CD4-positive, alpha-beta T cell (primary cell): ENCODE data around the gene CDC42EP4. TPM values are rescaled to one million over a fixed set of nuclear protein-coding genes. Genes with fewer than 3 reads are reported as not detected.
"Not testable (repeated sequence)": the region's sequence is repeated elsewhere in the genome, so short reads cannot be mapped to it uniquely, and the experiment has no call there.

Source experiments
- ATAC-seq: fragments of 200-7000 bp; cut with Tn5 transposase; one replicate; pipeline ENCODE4 v1.10.0; 2022; ENCODE audit warnings: mild to moderate bottlenecking; ENCODE audit not compliant: poor library complexity
- CTCF ChIA-PET: fragments of 350-600 bp; sonication (Branson Sonifier 250); formaldehyde crosslinking; loops from one replicate; lab custom pipeline; 2021; ENCODE audit warnings: antibody characterized with exemption, inconsistent platforms; lab: Charles Lee
- POLR2A ChIA-PET: fragments of 350-600 bp; sonication (Branson Sonifier 250); formaldehyde crosslinking; loops from one replicate; lab custom pipeline; 2021; ENCODE audit warnings: antibody characterized with exemption, inconsistent platforms; lab: Charles Lee
- DNase-seq, 14 experiments: peaks; one replicate each; pipeline ENCODE4 v3.0.0-alpha.2; 2013 to 2020; ENCODE audit warnings: mixed read lengths in 2 of 14
- H3K27ac ChIP-seq, 2 donors: one replicate each; pipeline versions ENCODE4 v1.5.1 to v1.7.0; 2013; ENCODE audit warnings: low read length in 2 of 2, low read depth in 1 of 2, mild to moderate bottlenecking in 1 of 2
- H3K27me3 ChIP-seq, 2 experiments: 1 replicate in 1 of 2; 2 replicates in 1 of 2; pipeline versions ENCODE4 v1.6.1 to v1.7.0; 2013; ENCODE audit warnings: low read length in 2 of 2, control low read depth in 1 of 2, mild to moderate bottlenecking in 1 of 2, moderate library complexity in 1 of 2; ENCODE audit not compliant: insufficient read depth in 2 of 2, control insufficient read depth in 1 of 2
- H3K36me3 ChIP-seq: one replicate; pipeline ENCODE4 v1.6.1; 2013; ENCODE audit warnings: low read length, control low read depth; ENCODE audit not compliant: insufficient read depth
- H3K4me1 ChIP-seq: one replicate; pipeline ENCODE4 v1.6.1; 2013; ENCODE audit warnings: low read length, control low read depth; ENCODE audit not compliant: insufficient read depth
- H3K4me3 ChIP-seq: one replicate; pipeline ENCODE4 v1.5.1; 2013; ENCODE audit warnings: mild to moderate bottlenecking, low read length, moderate library complexity
- H3K9me3 ChIP-seq, 2 experiments: 1 replicate in 1 of 2; 2 replicates in 1 of 2; pipeline versions ENCODE4 v1.6.1 to v1.7.0; 2013; ENCODE audit warnings: low read length in 2 of 2, mild to moderate bottlenecking in 2 of 2, control low read depth in 1 of 2, moderate library complexity in 1 of 2; ENCODE audit not compliant: control insufficient read depth in 1 of 2, insufficient read depth in 1 of 2
- H3K27ac Mint-ChIP-seq: one replicate; pipeline ENCODE4 v1.8.0; 2020; ENCODE audit warnings: mixed read lengths
- H3K27me3 Mint-ChIP-seq: one replicate; pipeline ENCODE4 v1.8.0; 2021; ENCODE audit warnings: mixed read lengths
- H3K36me3 Mint-ChIP-seq: one replicate; pipeline ENCODE4 v1.8.0; 2021; ENCODE audit warnings: low read depth, mixed read lengths
- H3K4me1 Mint-ChIP-seq: one replicate; pipeline ENCODE4 v1.8.0; 2021; ENCODE audit warnings: low read depth, mixed read lengths
- H3K4me3 Mint-ChIP-seq: one replicate; pipeline ENCODE4 v1.8.0; 2020; ENCODE audit warnings: mild to moderate bottlenecking, mixed read lengths
- H3K9me3 Mint-ChIP-seq: one replicate; pipeline ENCODE4 v1.8.0; 2020; ENCODE audit warnings: mixed read lengths
- CTCF ChIP-seq: fragments of 200-600 bp; IDR thresholded peaks from one replicate; pipeline ENCODE4 v1.8.0; 2022; ENCODE audit warnings: antibody characterized with exemption, mild to moderate bottlenecking
- intact Hi-C, 2 experiments: fragments of 100-400 bp; cut with DNase I in 1 of 2; cut with micrococcal nuclease in 1 of 2; formaldehyde crosslinking; loops; one replicate each; pipeline versions ENCODE4 v1.15.1 to v1.9.0; 2023 to 2025; cut with DNase I, micrococcal nuclease
- total RNA-seq, 174 experiments: library from RNA in 2 of 174; stranded (reverse) in 2 of 174; gene quantifications; one replicate each; pipeline ENCODE4 v1.2.3 and lab custom pipeline; 2021 to 2026

Gene CDC42EP4
- total RNA-seq, 2 experiments from 2014 or later: 2.9 to 3.5 TPM

GRCh38 chr17:73311428-73311780 is 397 bp downstream of the CDC42EP4 start:
- peak in 4 of 14 experiments; percentile 3 to 38 (median 20) for DNase-seq

GRCh38 chr17:73309727-73310596 is 1.8 kb downstream of the CDC42EP4 start:
- no peaks in the 10 kb centered on the region for H3K9me3 Mint-ChIP-seq
- H3K27me3 ChIP-seq: peaks cover 0 to 2% of the 10 kb centered on the region in 2 experiments
- no peak overlapping the region for H3K27ac ChIP-seq
- H3K4me3 Mint-ChIP-seq: peak overlapping the region; percentile 89
- ATAC-seq: no peak
- no peak for DNase-seq
- intact Hi-C loops: loop anchor here (2.0 to 10.0 kb wide), 3 partner anchors 78 to 119 kb away; partner anchors contain the start of gene COG1 (in 1 of the 2)
- H3K36me3 Mint-ChIP-seq: no peaks in the 10 kb centered on the region
- H3K36me3 ChIP-seq: no peaks in the 10 kb centered on the region
- POLR2A ChIA-PET: interaction anchor here (0.9 to 2.1 kb wide), 3 partner anchors 9 to 98 kb away, joined by 3 to 6 read pairs (median 4); a partner anchor contains a TSS
- no peak for TF ChIP-seq CTCF
- H3K4me3 ChIP-seq: peak overlapping the region; percentile 62
- CTCF ChIA-PET: interaction anchor here (0.5 to 1.9 kb wide), 6 partner anchors 8 to 98 kb away, joined by 3 to 4 read pairs (median 4); no protein-coding TSS in a partner anchor
- H3K27me3 Mint-ChIP-seq: no peaks in the 10 kb centered on the region
- H3K4me1 Mint-ChIP-seq: peaks cover 8% of the 10 kb centered on the region
- peak overlapping the region; percentile 67 for H3K27ac Mint-ChIP-seq
- no peaks in the 10 kb centered on the region for H3K9me3 ChIP-seq
- peaks cover 34% of the 10 kb centered on the region for H3K4me1 ChIP-seq

More at GRCh38 chr17:73311428-73311780, 397 bp downstream of the CDC42EP4 start:
- Histone ChIP-seq H3K36me3 (no peaks in the 10 kb centered on the region), H3K27ac (no peak overlapping the region), H3K4me3 (peak overlapping the region; percentile 62), H3K4me1 (peaks cover 30% of the 10 kb centered on the region), H3K27me3 (no peaks in the 10 kb centered on the region), H3K9me3 (no peaks in the 10 kb centered on the region)
- no peak overlapping the region for H3K27ac Mint-ChIP-seq
- H3K4me1 Mint-ChIP-seq: peaks cover 8% of the 10 kb centered on the region
- intact Hi-C loops: loop anchor here (2.0 to 10.0 kb wide), 3 partner anchors 79 to 121 kb away; partner anchors contain the start of gene COG1 (in 1 of the 2)
- H3K27me3 Mint-ChIP-seq: no peaks in the 10 kb centered on the region
- H3K4me3 Mint-ChIP-seq: peak overlapping the region; percentile 92
- H3K9me3 Mint-ChIP-seq: no peaks in the 10 kb centered on the region
- TF ChIP-seq CTCF: no peak
- peak; percentile 4 for ATAC-seq
- no peaks in the 10 kb centered on the region for H3K36me3 Mint-ChIP-seq
- ChIA-PET CTCF (interaction anchor here (1.0 to 1.9 kb wide), 4 partner anchors 9 to 120 kb away, joined by 3 to 4 read pairs (median 4); no protein-coding TSS in a partner anchor), POLR2A (interaction anchor here (0.7 to 1.6 kb wide), 4 partner anchors 10 to 584 kb away, joined by 3 to 9 read pairs (median 4); a partner anchor contains a TSS)

- CTCF ChIA-PET, DNase-seq, H3K36me3 Mint-ChIP-seq, intact Hi-C loops, H3K9me3 Mint-ChIP-seq, H3K27me3 Mint-ChIP-seq, H3K27ac ChIP-seq, H3K27ac Mint-ChIP-seq, H3K27me3 ChIP-seq, H3K36me3 ChIP-seq, H3K4me3 Mint-ChIP-seq, H3K4me1 Mint-ChIP-seq, ATAC-seq, H3K4me3 ChIP-seq, H3K9me3 ChIP-seq: not testable (repeated sequence)
- peaks cover 34% of the 10 kb centered on the region for H3K4me1 ChIP-seq
- POLR2A ChIA-PET: interaction anchor here (2.1 kb wide), 1 partner anchor 76 kb away, joined by 6 read pairs; a partner anchor contains a TSS
Observed at GRCh38 chr17:73308959-73309358, 2.8 kb downstream of the CDC42EP4 start.
